Middle frontal gyrus (tissue), 1 donor: Measurements from ENCODE around the gene CD40.

Source experiments
- DNase-seq: peaks from one replicate; pipeline ENCODE4 v3.0.0-alpha.2; 2015; ENCODE audit warnings: low spot score; ENCODE audit errors: extremely low spot score

The CD40 gene

GRCh38 chr20:46172455-46172854 is 54.3 kb downstream of the CD40 start:
- DNase-seq = no peak

DNA sequence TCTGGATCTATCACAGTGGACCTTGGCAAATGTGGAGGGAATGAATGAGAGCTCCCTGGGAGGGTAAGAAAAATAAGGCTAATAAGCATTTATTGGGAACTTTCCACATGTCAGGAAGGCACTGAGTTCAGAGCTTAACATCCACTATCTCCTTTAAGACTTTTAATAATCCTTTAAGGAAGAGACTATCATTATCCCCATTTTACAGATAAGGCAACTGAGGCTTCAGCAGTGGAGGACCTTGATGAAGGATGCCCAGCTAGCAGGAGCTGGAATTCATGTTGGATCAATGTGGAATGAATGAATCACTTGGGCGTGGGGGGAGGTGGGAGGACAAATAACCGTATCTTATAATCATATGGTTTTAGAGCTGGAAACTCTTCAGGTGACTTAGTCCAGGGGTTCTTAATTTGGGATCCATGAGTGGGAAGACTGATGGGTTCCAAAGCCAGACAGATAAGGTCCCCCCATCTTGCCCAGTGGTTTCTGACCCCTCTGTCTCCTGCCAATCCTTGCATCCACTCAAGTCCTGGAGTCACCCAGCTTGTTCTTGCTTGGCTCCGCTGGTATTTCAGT is 54.9 kb downstream of the CD40 start:
- DNase-seq = no peak

- no peak for DNase-seq
These were observed 55.7 kb downstream of the CD40 start for GRCh38 chr20:46173652-46174468.

- DNase-seq = no peak
These were observed 56.5 kb downstream of the CD40 start for GRCh38 chr20:46174469-46175126.

DNA sequence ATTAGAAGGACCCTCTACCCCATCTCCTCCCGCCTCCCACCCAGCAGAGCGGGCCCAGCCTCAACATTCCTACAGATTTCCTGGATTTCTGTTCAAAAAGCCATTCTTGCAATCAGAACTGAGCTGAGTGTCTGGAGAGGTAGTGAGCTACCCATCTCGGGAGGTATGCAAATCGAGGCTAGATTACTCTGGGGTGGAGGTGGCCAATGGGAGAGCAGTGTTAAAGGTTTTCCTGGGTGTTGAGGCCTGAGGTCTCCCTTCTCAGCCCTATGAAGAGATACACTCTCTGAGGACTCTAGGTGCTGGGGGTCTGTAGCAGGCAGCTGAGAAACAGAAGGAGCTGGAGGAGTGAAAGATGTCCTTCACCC is 57.0 kb downstream of the CD40 start:
- DNase-seq = no peak

DNA sequence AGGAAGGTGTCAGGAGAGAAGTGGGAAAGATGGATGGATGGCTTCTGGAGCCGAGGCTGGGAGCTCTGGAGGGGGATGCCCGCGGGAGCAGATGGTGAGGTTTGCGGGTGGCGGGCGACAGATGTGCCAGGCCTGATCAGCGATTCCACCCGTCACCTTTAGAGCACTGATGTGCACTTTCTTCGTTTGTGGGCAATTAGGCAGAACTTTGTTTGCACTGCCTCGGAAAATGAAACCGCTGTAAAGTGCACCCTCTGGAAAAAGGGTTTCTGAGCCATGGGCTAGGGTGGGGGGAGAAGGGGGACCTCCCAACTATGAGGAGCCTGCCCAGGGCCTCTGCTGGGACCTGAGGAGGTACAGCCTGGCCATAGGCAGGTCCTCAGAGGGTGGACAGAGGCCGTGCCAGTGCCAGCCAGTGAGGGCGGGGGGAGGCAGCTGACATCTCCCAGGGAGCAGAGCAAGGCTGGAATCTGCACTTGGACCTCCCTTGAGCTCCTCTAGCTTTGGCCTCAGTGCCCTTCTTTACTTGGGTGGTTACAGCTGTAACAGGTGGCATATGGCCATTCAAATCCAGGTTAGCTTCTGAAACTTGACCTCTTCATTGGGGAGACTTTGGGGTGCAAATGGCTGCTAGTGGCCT is 58.7 kb downstream of the CD40 start:
- DNase-seq = no peak

DNA sequence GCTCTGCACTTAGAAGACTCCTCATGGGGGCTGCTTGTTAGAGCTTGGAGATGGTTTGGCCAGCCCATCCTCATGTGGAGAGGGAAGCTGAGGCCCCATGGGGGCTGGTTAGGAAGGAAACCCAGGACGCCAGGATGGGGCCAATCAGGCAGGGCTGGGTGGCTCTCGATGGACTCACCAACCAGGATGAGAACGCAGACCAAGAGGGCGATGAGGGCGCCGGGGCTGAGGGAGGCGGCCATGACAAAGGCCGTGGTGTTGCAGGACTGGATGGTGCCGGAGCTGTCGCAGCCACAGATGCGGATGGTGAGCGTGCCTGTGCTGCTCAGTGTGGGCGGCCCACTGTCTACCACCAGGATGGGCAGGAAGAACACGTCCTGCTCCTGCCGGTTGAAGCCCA is 59.7 kb downstream of the CD40 start:
- no peak for DNase-seq

GRCh38 chr20:46178891-46179290 is 60.8 kb downstream of the CD40 start:
- DNase-seq = no peak
